SK-N-MC (cell line): ENCODE results near the gene PARD3B.

Experiments used
- EZH2 ChIP-seq: fragments of 200-600 bp; sonication (generic); IDR thresholded peaks from one replicate; pipeline ENCODE4 v1.6.1; 2017; ENCODE audit warnings: antibody characterized with exemption
- FOXP2 ChIP-seq: optimal IDR thresholded peaks from 2 replicates; pipeline ENCODE3; 2011; ENCODE audit warnings: mild to moderate bottlenecking, moderate library complexity; ENCODE audit not compliant: insufficient read depth; ENCODE audit errors: extremely low read length, control extremely low read depth
- POLR2AphosphoS5 ChIP-seq: IDR thresholded peaks from 2 replicates; pipeline ENCODE4 v1.6.1; 2012; ENCODE audit warnings: mild to moderate bottlenecking, low read depth, low read length, borderline replicate concordance

- TF ChIP-seq POLR2AphosphoS5 (no peak), EZH2 (no peak), FOXP2 (no peak)
Measured at GRCh38 chr2:205003288-205003687, 458.0 kb downstream of the PARD3B start.
